DND-41 (cell line): ENCODE measurements around the gene OR6C3.

Experiments used
- CTCF ChIP-seq: IDR thresholded peaks from 2 replicates; pipeline ENCODE4 v1.5.1; 2012; ENCODE audit warnings: borderline replicate concordance, low read length, moderate library complexity, mild to moderate bottlenecking; ENCODE audit not compliant: poor library complexity, severe bottlenecking; ENCODE audit errors: extremely low read depth
- EZH2 ChIP-seq: IDR thresholded peaks from 3 replicates; pipeline ENCODE4 v1.6.1; 2012; ENCODE audit warnings: borderline replicate concordance, low read depth, mild to moderate bottlenecking, moderate library complexity, low read length, inconsistent platforms; ENCODE audit not compliant: severe bottlenecking

DNA sequence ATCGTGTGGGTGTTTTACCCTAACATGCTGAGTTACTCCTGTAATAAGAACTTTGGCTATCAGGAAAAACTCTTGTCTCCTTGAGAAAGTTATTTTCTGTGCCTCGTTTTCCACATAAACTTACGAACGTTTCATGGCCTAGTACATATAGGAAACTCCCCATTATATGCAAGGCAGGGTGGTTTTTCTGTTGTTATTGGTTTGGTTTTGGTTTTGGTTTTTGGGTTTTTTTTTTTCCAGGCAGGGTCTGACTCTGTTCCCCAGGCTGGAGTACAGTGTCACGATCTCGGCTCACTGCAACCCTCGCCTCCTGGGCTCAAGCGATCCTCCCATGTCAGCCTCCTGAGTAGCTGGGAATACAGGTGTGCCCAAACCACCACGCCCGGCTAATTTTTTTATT lies 5.5 kb downstream of the OR6C3 start:
- TF ChIP-seq CTCF, result no peak
- no peak for TF ChIP-seq EZH2
